Endothelial cell of umbilical vein (primary cell): Measurements from ENCODE around the gene ZNF524. TPM values are rescaled to one million over a fixed set of nuclear protein-coding genes. Genes with fewer than 3 reads are reported as not detected.

ENCODE experiments used
- BruUV-seq: library from RNA; stranded (reverse); fragments of 400-500 nt; replicated peaks from 2 replicates; lab custom pipeline; 2021; lab: Mats Ljungman, UMichigan
- CTCF ChIA-PET: fragments of 300-600, 350-600 bp; sonication (Branson Sonifier 250); formaldehyde crosslinking; loops from one replicate; lab custom pipeline; 2021; ENCODE audit warnings: antibody characterized with exemption, inconsistent platforms; lab: Charles Lee
- POLR2A ChIA-PET: fragments of 300-600, 350-600 bp; sonication (Branson Sonifier 250); formaldehyde crosslinking; loops from one replicate; lab custom pipeline; 2021; ENCODE audit warnings: antibody characterized with exemption, inconsistent platforms; lab: Charles Lee
- DNase-seq: peaks from one replicate; pipeline ENCODE4 v3.0.0-alpha.2; 2011; ENCODE audit warnings: low read depth, low spot score
- FAIRE-seq: peaks from 2 replicates; lab custom pipeline; 2011; peaks lifted over from hg19 to GRCh38; lab: Jason Lieb, UNC
- H2AFZ ChIP-seq: 2 replicates; pipeline ENCODE4 v1.6.0; 2012; ENCODE audit warnings: low read depth, low read length, control low read depth, inconsistent platforms
- H3K27ac ChIP-seq: 2 replicates; pipeline ENCODE4 v1.5.1; 2011; ENCODE audit warnings: low read depth, mild to moderate bottlenecking, control low read depth, low read length, moderate library complexity; ENCODE audit not compliant: insufficient read depth
- H3K27me3 ChIP-seq, 2 experiments: 2 replicates each; pipeline versions ENCODE4 v1.6.0 to v1.6.1; 2011; ENCODE audit warnings: low read length in 2 of 2, mixed read lengths in 1 of 2; ENCODE audit not compliant: control insufficient read depth in 2 of 2, insufficient read depth in 2 of 2
- H3K36me3 ChIP-seq, 2 experiments: 2 replicates in 1 of 2; 3 replicates in 1 of 2; pipeline ENCODE4 v1.5.1; 2011; ENCODE audit warnings: low read length in 2 of 2, mild to moderate bottlenecking in 1 of 2, moderate library complexity in 1 of 2; ENCODE audit not compliant: control insufficient read depth in 2 of 2, insufficient read depth in 2 of 2; ENCODE audit errors: extremely low read depth in 1 of 2
- H3K4me1 ChIP-seq: 3 replicates; pipeline ENCODE4 v1.5.1; 2011; ENCODE audit warnings: mild to moderate bottlenecking, low read length; ENCODE audit not compliant: control insufficient read depth, insufficient read depth; ENCODE audit errors: extremely low read depth
- H3K4me2 ChIP-seq: 2 replicates; pipeline ENCODE4 v1.6.1; 2011; ENCODE audit warnings: low read length, control low read depth, mixed read lengths; ENCODE audit not compliant: insufficient read depth
- H3K4me3 ChIP-seq, 3 experiments: fragments of 200-600 bp in 1 of 3; sonication (generic), shearing (Covaris generic) in 1 of 3; replicated peaks in 1 of 3; 2 replicates each; pipeline ENCODE4 v1.5.1; 2011 to 2016; ENCODE audit warnings: control low read depth in 3 of 3, low read length in 3 of 3, mild to moderate bottlenecking in 2 of 3, inconsistent platforms in 1 of 3, low read depth in 1 of 3, moderate library complexity in 1 of 3; ENCODE audit not compliant: insufficient read depth in 1 of 3
- H3K79me2 ChIP-seq: 2 replicates; pipeline ENCODE4 v1.6.0; 2012; ENCODE audit warnings: low read length, inconsistent platforms; ENCODE audit not compliant: control insufficient read depth, insufficient read depth
- H3K9ac ChIP-seq: replicated peaks from 2 replicates; pipeline ENCODE3; 2011; ENCODE audit warnings: low read length, control low read depth; ENCODE audit not compliant: insufficient read depth; ENCODE audit errors: extremely low read depth
- H3K9me1 ChIP-seq: replicated peaks from 3 replicates; pipeline ENCODE4 v1.6.0; 2011; ENCODE audit warnings: mild to moderate bottlenecking, low read length; ENCODE audit not compliant: control insufficient read depth, insufficient read depth; ENCODE audit errors: extremely low read depth
- H3K9me3 ChIP-seq: replicated peaks from 2 replicates; pipeline ENCODE4 v1.5.1; 2012; ENCODE audit warnings: low read length, inconsistent platforms; ENCODE audit not compliant: control insufficient read depth, insufficient read depth
- H4K20me1 ChIP-seq: replicated peaks from 2 replicates; pipeline ENCODE3; 2011; ENCODE audit warnings: mild to moderate bottlenecking, low read length; ENCODE audit not compliant: control insufficient read depth, insufficient read depth; ENCODE audit errors: extremely low read depth
- CTCF ChIP-seq, 2 donors: IDR thresholded peaks; 1 replicate in 1 of 2; 2 replicates in 1 of 2; pipeline ENCODE4 v1.5.1; 2011; ENCODE audit warnings: low read length in 2 of 2, mild to moderate bottlenecking in 2 of 2, moderate library complexity in 2 of 2, control low read depth in 1 of 2, inconsistent platforms in 1 of 2, low read depth in 1 of 2; ENCODE audit not compliant: insufficient read depth in 1 of 2; ENCODE audit errors: extremely low read depth in 1 of 2
- EZH2 ChIP-seq: IDR thresholded peaks from 2 replicates; pipeline ENCODE4 v1.6.1; 2012; ENCODE audit warnings: borderline replicate concordance, low read depth, mild to moderate bottlenecking, moderate library complexity, low read length, inconsistent platforms; ENCODE audit not compliant: severe bottlenecking
- FOS ChIP-seq: IDR thresholded peaks from 2 replicates; pipeline ENCODE4 v1.6.1; 2011; ENCODE audit warnings: mild to moderate bottlenecking, low read length, moderate library complexity, borderline replicate concordance; ENCODE audit not compliant: insufficient read depth
- GATA2 ChIP-seq: IDR thresholded peaks from 2 replicates; pipeline ENCODE4 v1.7.0; 2011; ENCODE audit warnings: low read depth, mild to moderate bottlenecking, moderate library complexity, mixed read lengths, low read length; ENCODE audit not compliant: insufficient read length, insufficient read depth
- JUN ChIP-seq: IDR thresholded peaks from 2 replicates; pipeline ENCODE4 v1.6.1; 2011; ENCODE audit warnings: borderline replicate concordance, low read depth; ENCODE audit not compliant: insufficient read length, insufficient read depth
- MAX ChIP-seq: IDR thresholded peaks from 2 replicates; pipeline ENCODE4 v1.6.1; 2011; ENCODE audit not compliant: insufficient read depth, insufficient read length
- MYC ChIP-seq: IDR thresholded peaks from one replicate; pipeline ENCODE4 v1.6.1; 2011; ENCODE audit warnings: mild to moderate bottlenecking, low read depth, low read length
- POLR2A ChIP-seq: IDR thresholded peaks from 2 replicates; pipeline ENCODE4 v1.6.1; 2012; ENCODE audit warnings: low read depth, mild to moderate bottlenecking, control low read depth, low read length
- POLR2AphosphoS5 ChIP-seq: IDR thresholded peaks from 2 replicates; pipeline ENCODE4 v1.6.1; 2012; ENCODE audit warnings: low read depth, mild to moderate bottlenecking, control low read depth, low read length, moderate library complexity; ENCODE audit not compliant: insufficient read depth
- dilution Hi-C: fragments of 300-500 bp; cut with MboI; formaldehyde crosslinking; loops from one replicate; pipeline ENCODE4 v1.15.0; 2019; ENCODE audit warnings: low sequenced_read_pairs; ENCODE audit not compliant: extremely low pct_ligation_motif_present
- intact Hi-C: fragments of 100-400 bp; cut with micrococcal nuclease; formaldehyde crosslinking; loops from one replicate; pipeline ENCODE4 v1.10.0; 2022
- polyA plus RNA-seq, 4 experiments: library from polyadenylated mRNA; depleted of rRNA in 3 of 4; stranded (reverse) in 3 of 4; unstranded in 1 of 4; fragments of >200 nt; gene quantifications; 2 replicates each; pipeline versions ENCODE4 v1.2.1 to v1.2.3, GENCODE V29; 2011 to 2012; ENCODE audit warnings: missing spikeins in 1 of 4
- total RNA-seq: library from RNA; stranded (reverse); gene quantifications from 2 replicates; pipeline ENCODE4 v1.2.3, GENCODE V29; 2021

ZNF524 gene
- total and polyA plus RNA-seq, 2 donors (not counting 3 experiments of a cell fraction or from before 2014, with no cell fraction given): 15.2 to 15.4 TPM

- FAIRE-seq: no peak
- no peak for DNase-seq
- ChIA-PET CTCF (no interaction called here), POLR2A (no interaction called here)
- H3K36me3 ChIP-seq: no peaks in the 10 kb centered on the region
- H3K4me1 ChIP-seq: no peaks in the 10 kb centered on the region
- H3K27ac ChIP-seq: no peak overlapping the region
- no TSS peak for BruUV-seq
- TF ChIP-seq JUN (no peak), GATA2 (no peak), POLR2AphosphoS5 (no peak), POLR2A (no peak), EZH2 (no peak), MAX (no peak), MYC (no peak), CTCF (IDR thresholded peaks at IDR 0.05; ENCODE audit: extremely low read depth in 1 of 2, insufficient read depth in 1 of 2, low read depth in 1 of 2, low read length in 2 of 2) (no peak), FOS (no peak)
- no peaks in the 10 kb centered on the region for H3K79me2 ChIP-seq
- no peak overlapping the region for H3K4me2 ChIP-seq
- peaks cover 0 to 5% of the 10 kb centered on the region in 2 experiments for H3K27me3 ChIP-seq
- H3K9ac ChIP-seq: no peak overlapping the region
- H3K4me3 ChIP-seq: no peak overlapping the region
- intact Hi-C loops: no loop called here
- H4K20me1 ChIP-seq: no peaks in the 10 kb centered on the region
- H3K9me3 ChIP-seq: no peaks in the 10 kb centered on the region
- no peaks in the 10 kb centered on the region for H3K9me1 ChIP-seq
- dilution Hi-C loops: no loop called here
- no peak overlapping the region for H2AFZ ChIP-seq
Observed at GRCh38 chr19:55563261-55563690, 36.8 kb upstream of the ZNF524 start.
